Uterus (tissue), 4 donors: ENCODE data around the gene ALKBH6. TPM values are rescaled to one million over a fixed set of nuclear protein-coding genes. Genes with fewer than 3 reads are reported as not detected.

ENCODE experiments used
- DNase-seq, 2 donors: peaks; one replicate each; pipeline ENCODE4 v3.0.0-alpha.2; 2019 to 2020
- H3K27ac ChIP-seq, 2 donors: fragments of 200-600 bp; sonication (generic); 1 replicate in 1 of 2; 2 replicates in 1 of 2; pipeline ENCODE4 v1.5.1; 2016 to 2018
- H3K27me3 ChIP-seq, 2 donors: fragments of 200-600 bp; sonication (generic); one replicate each; pipeline ENCODE4 v1.5.1; 2018 to 2019; ENCODE audit warnings: control low read depth in 1 of 2
- H3K36me3 ChIP-seq, 2 donors: fragments of 200-600 bp; sonication (generic); one replicate each; pipeline ENCODE4 v1.5.1; 2019; ENCODE audit warnings: control low read depth in 1 of 2
- H3K4me1 ChIP-seq, 2 donors: fragments of 200-600 bp; sonication (generic); one replicate each; pipeline ENCODE4 v1.5.1; 2018 to 2019; ENCODE audit warnings: control low read depth in 1 of 2
- H3K4me3 ChIP-seq, 2 donors: fragments of 200-600 bp; sonication (generic); 1 replicate in 1 of 2; 2 replicates in 1 of 2; pipeline ENCODE4 v1.5.1; 2018 to 2019; ENCODE audit warnings: mild to moderate bottlenecking in 1 of 2
- H3K9me3 ChIP-seq, 2 donors: fragments of 200-600 bp; sonication (generic); one replicate each; pipeline ENCODE4 v1.5.1; 2019; ENCODE audit warnings: control low read depth in 1 of 2
- CTCF ChIP-seq, 4 experiments: fragments of 200-600 bp in 2 of 4; fragments of 450-650 bp in 2 of 4; sonication (generic) in 2 of 4; IDR thresholded peaks; one replicate each; pipeline ENCODE4 v1.5.1; 2016 to 2019; ENCODE audit warnings: antibody characterized with exemption in 4 of 4, mild to moderate bottlenecking in 2 of 4, moderate library complexity in 1 of 4
- POLR2A ChIP-seq, 2 donors: fragments of 450-650 bp; IDR thresholded peaks; one replicate each; pipeline ENCODE4 v1.6.1; 2016; ENCODE audit warnings: antibody characterized with exemption in 2 of 2, mild to moderate bottlenecking in 1 of 2, moderate library complexity in 1 of 2
- intact Hi-C: fragments of 100-400 bp; cut with DNase I; formaldehyde crosslinking; loops from one replicate; pipeline ENCODE4 v1.15.1; 2023; ENCODE audit warnings: low total_unique reads
- total RNA-seq, 4 donors: library from RNA; depleted of rRNA in 3 of 4; stranded (reverse); fragments of >200 nt in 3 of 4; gene quantifications; one replicate each; pipeline versions ENCODE4 v1.1.0 to v1.2.4, GENCODE V29; 2014 to 2023
- donor health status: DM: yes; HTN: yes; CAD: no.

ALKBH6 gene
- total RNA-seq, 4 donors from 2014 or later = 10.0 to 18.5 (median 17.0) TPM

GRCh38 chr19:35992907-35993765, 20.9 kb downstream of the ALKBH6 start:
- H3K9me3 ChIP-seq = no peaks in the 10 kb centered on the region
- no peaks in the 10 kb centered on the region for H3K27me3 ChIP-seq
- intact Hi-C loops = no loop called here
- H3K36me3 ChIP-seq = no peaks in the 10 kb centered on the region
- no peaks in the 10 kb centered on the region for H3K4me1 ChIP-seq
- H3K27ac ChIP-seq = no peak overlapping the region
- DNase-seq = no peak
- no peak for TF ChIP-seq POLR2A (IDR thresholded peaks at IDR 0.05)
- no peak for TF ChIP-seq CTCF (IDR thresholded peaks at IDR 0.05)
- no peak overlapping the region for H3K4me3 ChIP-seq

GRCh38 chr19:35991731-35992450, 22.1 kb downstream of the ALKBH6 start:
- intact Hi-C loops = no loop called here
- H3K27ac ChIP-seq = no peak overlapping the region
- TF ChIP-seq CTCF (IDR thresholded peaks at IDR 0.05) (no peak), POLR2A (IDR thresholded peaks at IDR 0.05) (no peak)

GRCh38 chr19:35990771-35991730, 23.0 kb downstream of the ALKBH6 start:
- DNase-seq = no peak
- TF ChIP-seq CTCF (IDR thresholded peaks at IDR 0.05) = no peak
- TF ChIP-seq POLR2A (IDR thresholded peaks at IDR 0.05) = no peak

More at GRCh38 chr19:35991731-35992450, 22.1 kb downstream of the ALKBH6 start:
- Histone ChIP-seq H3K4me3 (no peak overlapping the region), H3K4me1 (no peaks in the 10 kb centered on the region), H3K36me3 (no peaks in the 10 kb centered on the region), H3K27me3 (no peaks in the 10 kb centered on the region), H3K9me3 (no peaks in the 10 kb centered on the region)
- no peak for DNase-seq

GRCh38 chr19:35990156-35990555, 23.9 kb downstream of the ALKBH6 start:
- Histone ChIP-seq H3K9me3 (no peaks in the 10 kb centered on the region), H3K27ac (no peak overlapping the region), H3K4me3 (no peak overlapping the region), H3K4me1 (no peaks in the 10 kb centered on the region), H3K27me3 (no peaks in the 10 kb centered on the region), H3K36me3 (no peaks in the 10 kb centered on the region)
- intact Hi-C loops = no loop called here
- TF ChIP-seq CTCF (IDR thresholded peaks at IDR 0.05) (no peak), POLR2A (IDR thresholded peaks at IDR 0.05) (no peak)
- no peak for DNase-seq

More at GRCh38 chr19:35990771-35991730, 23.0 kb downstream of the ALKBH6 start:
- no peak overlapping the region for H3K27ac ChIP-seq
- intact Hi-C loops = no loop called here
- H3K27me3 ChIP-seq = no peaks in the 10 kb centered on the region
- no peaks in the 10 kb centered on the region for H3K36me3 ChIP-seq
- H3K9me3 ChIP-seq = no peaks in the 10 kb centered on the region
- no peak overlapping the region for H3K4me3 ChIP-seq
- H3K4me1 ChIP-seq = no peaks in the 10 kb centered on the region
